ENCODE results near the gene GGA1.

The GGA1 gene

DNA sequence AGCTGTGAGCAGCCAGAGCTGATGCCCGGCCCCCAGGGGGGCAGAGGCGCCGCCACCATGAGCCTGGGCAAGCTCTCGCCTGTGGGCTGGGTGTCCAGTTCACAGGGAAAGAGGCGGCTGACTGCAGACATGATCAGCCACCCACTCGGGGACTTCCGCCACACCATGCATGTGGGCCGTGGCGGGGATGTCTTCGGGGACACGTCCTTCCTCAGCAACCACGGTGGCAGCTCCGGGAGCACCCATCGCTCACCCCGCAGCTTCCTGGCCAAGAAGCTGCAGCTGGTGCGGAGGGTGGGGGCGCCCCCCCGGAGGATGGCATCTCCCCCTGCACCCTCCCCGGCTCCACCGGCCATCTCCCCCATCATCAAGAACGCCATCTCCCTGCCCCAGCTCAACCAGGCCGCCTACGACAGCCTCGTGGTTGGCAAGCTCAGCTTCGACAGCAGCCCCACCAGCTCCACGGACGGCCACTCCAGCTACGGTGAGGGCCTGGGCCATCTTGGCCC is 42.3 kb upstream of the GGA1 start:
- Histone ChIP-seq H3K4me1 (ENCODE audit: control insufficient read depth, insufficient read depth, low read length) (peaks cover 96% of the 10 kb centered on the region), H3K4me3 (ENCODE audit: low read length) (no peak overlapping the region)

DNA sequence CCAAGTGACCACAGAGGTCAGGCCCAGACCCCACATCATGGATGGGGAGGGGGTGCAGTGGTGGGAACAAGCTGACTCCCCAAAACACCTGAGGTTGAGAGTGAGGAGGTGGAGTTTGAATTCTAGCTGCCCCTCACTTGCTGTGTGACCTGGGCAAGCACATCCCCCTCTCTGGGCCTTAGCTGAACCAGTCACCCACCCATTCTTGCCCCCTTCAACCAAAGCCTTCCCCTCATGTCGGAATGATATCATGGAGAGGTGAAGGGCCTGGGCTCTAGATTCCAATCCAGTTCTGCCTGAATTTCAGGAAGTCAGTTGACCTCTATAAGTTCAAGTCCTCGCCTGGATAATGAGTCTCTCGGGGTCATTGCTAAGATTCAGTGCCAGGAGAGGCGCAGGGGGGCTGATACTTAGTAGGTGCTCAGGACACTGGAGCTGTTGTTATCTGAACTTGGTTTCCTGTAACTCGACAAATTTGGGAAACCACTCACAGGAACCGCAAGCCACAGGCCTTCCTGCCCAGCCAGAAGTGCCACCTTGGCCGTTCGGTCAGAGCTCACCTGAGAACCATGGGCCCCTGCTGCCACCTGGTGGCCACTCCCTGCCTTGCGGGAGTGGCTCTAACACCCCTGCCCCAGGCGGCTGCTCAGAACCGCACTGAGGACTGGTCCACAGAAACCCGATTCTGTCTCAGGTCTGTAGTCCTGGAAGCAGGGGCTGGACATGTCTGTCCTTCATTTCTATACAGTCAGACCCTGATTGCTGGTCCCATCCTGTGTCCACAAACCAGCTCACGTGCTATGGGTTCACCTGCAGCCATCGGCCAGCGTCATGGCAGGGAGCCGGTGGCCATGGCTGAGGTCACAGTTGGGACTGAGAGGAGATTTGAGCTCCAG is 41.5 kb upstream of the GGA1 start:
- Histone ChIP-seq H3K4me3 (ENCODE audit: low read length) (no peak overlapping the region), H3K4me1 (ENCODE audit: control insufficient read depth, insufficient read depth, low read length) (peaks cover 99% of the 10 kb centered on the region), H3K27me3 (ENCODE audit: control insufficient read depth, insufficient read depth, low read length) (no peaks in the 10 kb centered on the region), H3K36me3 (ENCODE audit: control insufficient read depth, insufficient read depth, low read length) (peaks cover 21% of the 10 kb centered on the region), H3K9me3 (ENCODE audit: control insufficient read depth, low read length) (no peaks in the 10 kb centered on the region), H3K9ac (ENCODE audit: low read length) (peak overlapping the region; percentile 32)

More for the DNA sequence above, 42.3 kb upstream of the GGA1 start:
- peak overlapping the region; percentile 32 for H3K9ac ChIP-seq (ENCODE audit: low read length)
- H3K27me3 ChIP-seq (ENCODE audit: control insufficient read depth, insufficient read depth, low read length): no peaks in the 10 kb centered on the region
- H3K9me3 ChIP-seq (ENCODE audit: control insufficient read depth, low read length): no peaks in the 10 kb centered on the region
- H3K36me3 ChIP-seq (ENCODE audit: control insufficient read depth, insufficient read depth, low read length): peaks cover 24% of the 10 kb centered on the region

DNA sequence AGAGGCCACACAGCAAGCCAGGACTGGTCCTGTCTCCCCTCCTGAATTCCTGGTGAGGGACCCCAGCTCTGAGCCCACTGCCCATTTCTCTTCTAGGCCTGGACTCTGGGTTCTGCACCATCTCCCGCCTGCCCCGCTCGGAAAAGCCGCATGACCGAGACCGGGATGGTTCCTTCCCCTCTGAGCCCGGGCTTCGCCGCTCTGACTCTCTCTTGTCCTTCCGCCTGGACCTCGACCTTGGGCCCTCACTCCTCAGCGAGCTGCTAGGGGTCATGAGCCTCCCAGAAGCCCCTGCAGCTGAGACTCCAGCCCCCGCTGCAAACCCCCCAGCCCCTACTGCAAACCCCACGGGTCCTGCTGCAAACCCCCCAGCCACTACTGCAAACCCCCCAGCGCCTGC is 40.6 kb upstream of the GGA1 start:
- H3K9ac ChIP-seq (ENCODE audit: low read length): peak overlapping the region; percentile 32
- H3K4me1 ChIP-seq (ENCODE audit: control insufficient read depth, insufficient read depth, low read length): peaks cover 90% of the 10 kb centered on the region
- no peak overlapping the region for H3K4me3 ChIP-seq (ENCODE audit: low read length)
- peaks cover 18% of the 10 kb centered on the region for H3K36me3 ChIP-seq (ENCODE audit: control insufficient read depth, insufficient read depth, low read length)
- no peaks in the 10 kb centered on the region for H3K9me3 ChIP-seq (ENCODE audit: control insufficient read depth, low read length)
- no peaks in the 10 kb centered on the region for H3K27me3 ChIP-seq (ENCODE audit: control insufficient read depth, insufficient read depth, low read length)

DNA sequence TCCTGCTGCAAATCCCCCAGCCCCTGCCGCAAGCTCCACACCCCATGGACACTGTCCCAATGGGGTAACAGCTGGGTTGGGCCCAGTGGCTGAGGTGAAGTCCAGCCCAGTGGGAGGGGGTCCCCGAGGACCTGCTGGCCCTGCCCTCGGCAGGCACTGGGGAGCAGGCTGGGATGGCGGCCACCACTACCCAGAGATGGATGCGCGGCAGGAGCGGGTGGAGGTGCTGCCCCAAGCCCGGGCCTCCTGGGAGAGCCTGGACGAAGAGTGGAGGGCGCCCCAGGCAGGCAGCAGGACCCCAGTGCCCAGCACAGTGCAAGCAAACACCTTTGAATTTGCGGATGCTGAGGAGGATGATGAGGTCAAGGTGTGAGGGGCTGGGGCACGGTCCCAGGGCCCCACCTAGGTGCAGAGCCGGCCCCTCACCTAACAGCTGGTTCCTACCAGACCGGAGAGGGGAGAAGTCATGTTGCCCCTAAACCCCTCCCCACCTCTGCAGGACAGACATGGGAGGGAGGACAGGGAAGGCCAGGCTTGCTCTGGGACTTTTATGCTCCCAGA is 40.1 kb upstream of the GGA1 start:
- Histone ChIP-seq H3K36me3 (ENCODE audit: control insufficient read depth, insufficient read depth, low read length) (peaks cover 18% of the 10 kb centered on the region), H3K4me3 (ENCODE audit: low read length) (no peak overlapping the region), H3K4me1 (ENCODE audit: control insufficient read depth, insufficient read depth, low read length) (peaks cover 85% of the 10 kb centered on the region), H3K27me3 (ENCODE audit: control insufficient read depth, insufficient read depth, low read length) (no peaks in the 10 kb centered on the region), H3K9ac (ENCODE audit: low read length) (peak overlapping the region; percentile 59), H3K9me3 (ENCODE audit: control insufficient read depth, low read length) (no peaks in the 10 kb centered on the region)

DNA sequence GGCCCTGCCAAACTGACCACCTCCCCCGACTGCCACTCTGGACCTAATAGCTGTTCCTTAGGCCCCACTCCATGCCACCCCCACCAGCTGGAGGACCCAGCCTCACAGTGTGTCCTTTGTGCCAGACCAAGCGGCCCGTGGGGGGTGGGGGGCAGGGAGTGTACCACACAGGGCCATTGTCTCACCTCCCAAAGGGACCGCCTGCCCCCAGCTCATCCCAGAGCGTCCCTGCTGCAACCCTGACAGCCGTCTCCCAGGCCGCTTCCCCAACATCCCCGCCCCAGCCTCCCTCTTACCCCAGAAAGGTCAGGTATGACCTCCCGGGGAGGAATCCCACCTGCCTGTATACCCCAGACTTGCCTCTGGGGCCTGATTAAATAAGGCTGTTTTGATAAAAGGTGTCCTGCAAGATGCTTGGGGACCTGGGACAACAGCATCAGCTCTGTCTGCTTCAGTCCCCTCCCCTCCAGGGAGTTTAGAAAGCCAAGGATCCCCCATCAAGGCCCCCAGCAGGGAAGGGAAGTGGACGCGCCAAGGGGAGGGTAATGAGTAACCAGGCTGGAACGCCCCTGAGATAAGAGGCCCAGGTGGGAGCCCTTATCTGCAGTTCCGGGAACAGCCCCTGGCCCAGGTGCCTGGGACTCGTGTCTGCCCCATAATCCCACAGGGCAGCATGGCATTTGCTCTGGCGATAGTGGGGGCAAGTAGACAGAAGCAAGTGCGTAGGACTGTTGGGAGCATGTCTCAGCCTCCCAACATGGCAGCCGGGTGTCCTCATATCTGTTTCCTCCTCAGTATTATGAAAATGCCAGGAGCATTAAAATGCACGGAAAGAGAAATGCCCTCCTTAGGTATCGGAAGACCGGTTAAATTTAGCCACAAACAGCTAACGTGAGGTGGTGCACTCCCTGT is 39.4 kb upstream of the GGA1 start:
- peaks cover 18% of the 10 kb centered on the region for H3K36me3 ChIP-seq (ENCODE audit: control insufficient read depth, insufficient read depth, low read length)
- H3K4me3 ChIP-seq (ENCODE audit: low read length): no peak overlapping the region
- peak overlapping the region; percentile 59 for H3K9ac ChIP-seq (ENCODE audit: low read length)
- peaks cover 80% of the 10 kb centered on the region for H3K4me1 ChIP-seq (ENCODE audit: control insufficient read depth, insufficient read depth, low read length)
- H3K27me3 ChIP-seq (ENCODE audit: control insufficient read depth, insufficient read depth, low read length): no peaks in the 10 kb centered on the region
- H3K9me3 ChIP-seq (ENCODE audit: control insufficient read depth, low read length): no peaks in the 10 kb centered on the region

DNA sequence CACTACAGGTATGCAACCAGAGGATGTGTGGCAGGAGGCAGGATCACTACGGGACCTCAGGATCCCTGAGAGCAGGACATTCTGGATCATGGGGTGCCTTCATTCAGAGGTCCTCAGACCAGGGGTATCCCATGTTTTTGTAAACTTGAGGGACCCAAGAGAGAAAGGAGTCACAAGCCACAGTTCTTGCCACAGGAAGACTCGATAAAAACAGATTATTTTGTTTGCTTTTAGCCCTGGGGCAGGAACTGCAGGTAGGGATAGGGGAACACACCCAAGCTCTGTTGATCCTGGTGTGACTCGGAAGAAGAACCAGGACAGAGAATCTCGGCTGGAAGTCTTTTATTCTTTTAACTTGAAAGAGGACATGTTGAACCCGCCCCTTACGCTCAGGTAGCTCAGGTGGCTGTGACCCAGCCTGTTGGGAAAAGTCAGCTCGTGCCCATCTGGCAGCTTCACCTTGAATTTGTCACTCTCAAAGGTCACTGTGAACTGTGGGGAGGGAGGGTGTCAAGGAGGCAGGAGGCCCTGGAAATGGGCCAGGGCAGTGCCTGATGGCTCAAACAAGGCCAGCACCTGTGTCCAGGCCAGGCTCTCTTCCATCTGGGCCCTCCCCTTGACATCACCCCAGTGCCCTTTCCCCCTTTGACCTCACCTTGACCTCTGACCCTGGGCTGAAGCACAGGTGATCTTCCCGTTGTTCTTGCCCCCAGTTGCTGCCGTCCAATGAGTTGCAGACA is 38.5 kb upstream of the GGA1 start:
- peak overlapping the region; percentile 59 for H3K9ac ChIP-seq (ENCODE audit: low read length)
- no peaks in the 10 kb centered on the region for H3K27me3 ChIP-seq (ENCODE audit: control insufficient read depth, insufficient read depth, low read length)
- H3K9me3 ChIP-seq (ENCODE audit: control insufficient read depth, low read length): no peaks in the 10 kb centered on the region
- peaks cover 78% of the 10 kb centered on the region for H3K4me1 ChIP-seq (ENCODE audit: control insufficient read depth, insufficient read depth, low read length)
- peaks cover 18% of the 10 kb centered on the region for H3K36me3 ChIP-seq (ENCODE audit: control insufficient read depth, insufficient read depth, low read length)
- H3K4me3 ChIP-seq (ENCODE audit: low read length): no peak overlapping the region

DNA sequence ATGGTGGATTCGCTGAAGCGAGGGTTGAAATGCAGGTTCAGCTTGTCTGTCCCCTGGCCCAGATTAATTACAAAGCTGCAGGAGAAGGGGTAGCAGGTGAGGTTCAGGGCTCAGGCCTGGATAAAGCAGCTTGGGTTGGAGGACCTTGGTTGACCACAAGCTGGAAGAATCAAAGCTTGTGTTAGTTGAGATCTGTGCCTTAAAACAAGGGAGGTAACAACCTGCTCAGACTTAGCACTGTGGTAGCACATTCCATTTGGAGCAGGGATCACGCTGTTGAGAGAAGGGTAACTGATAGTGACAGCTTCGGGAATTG is 38.0 kb upstream of the GGA1 start:
- no peaks in the 10 kb centered on the region for H3K27me3 ChIP-seq (ENCODE audit: control insufficient read depth, insufficient read depth, low read length)
- H3K4me1 ChIP-seq (ENCODE audit: control insufficient read depth, insufficient read depth, low read length): peaks cover 73% of the 10 kb centered on the region
- no peaks in the 10 kb centered on the region for H3K9me3 ChIP-seq (ENCODE audit: control insufficient read depth, low read length)
- no peak overlapping the region for H3K4me3 ChIP-seq (ENCODE audit: low read length)
- H3K36me3 ChIP-seq (ENCODE audit: control insufficient read depth, insufficient read depth, low read length): peaks cover 18% of the 10 kb centered on the region
- peak overlapping the region; percentile 59 for H3K9ac ChIP-seq (ENCODE audit: low read length)

DNA sequence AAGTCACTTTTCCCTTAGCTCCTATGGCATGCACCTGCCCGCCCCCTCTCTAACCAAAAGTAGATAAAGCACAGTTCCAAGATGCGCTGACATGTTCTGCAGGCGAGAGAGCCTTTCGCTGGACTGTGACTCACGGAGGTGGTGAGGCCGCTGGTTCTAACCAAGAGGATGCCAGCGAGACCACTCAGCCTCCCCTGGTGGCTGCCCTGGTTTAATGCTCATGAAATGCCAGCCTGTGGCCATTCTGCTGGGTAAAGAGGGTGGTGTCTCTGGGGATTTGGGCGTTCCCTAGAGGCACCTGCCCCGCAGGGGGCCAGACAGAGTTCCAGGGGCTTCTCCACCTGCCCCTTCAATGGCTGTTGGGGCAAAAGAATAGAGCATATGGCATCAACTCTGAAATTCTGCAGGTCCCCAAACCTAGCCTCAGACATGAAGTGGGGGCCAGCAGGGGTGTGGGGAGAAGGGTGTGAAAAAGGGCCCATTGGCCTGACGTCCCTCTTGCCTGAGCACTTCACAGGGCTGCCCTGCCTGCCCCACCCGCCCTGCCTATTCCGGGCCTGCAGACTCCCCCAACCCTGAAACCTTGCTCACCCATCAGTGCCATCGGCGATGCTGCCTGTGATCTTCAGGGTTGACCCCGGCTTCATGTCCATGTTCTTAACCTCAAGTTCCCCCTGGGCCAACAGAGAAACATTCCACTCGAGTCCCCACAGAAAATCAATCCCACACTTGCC is 37.2 kb upstream of the GGA1 start:
- H3K9ac ChIP-seq (ENCODE audit: low read length): peak overlapping the region; percentile 52

DNA sequence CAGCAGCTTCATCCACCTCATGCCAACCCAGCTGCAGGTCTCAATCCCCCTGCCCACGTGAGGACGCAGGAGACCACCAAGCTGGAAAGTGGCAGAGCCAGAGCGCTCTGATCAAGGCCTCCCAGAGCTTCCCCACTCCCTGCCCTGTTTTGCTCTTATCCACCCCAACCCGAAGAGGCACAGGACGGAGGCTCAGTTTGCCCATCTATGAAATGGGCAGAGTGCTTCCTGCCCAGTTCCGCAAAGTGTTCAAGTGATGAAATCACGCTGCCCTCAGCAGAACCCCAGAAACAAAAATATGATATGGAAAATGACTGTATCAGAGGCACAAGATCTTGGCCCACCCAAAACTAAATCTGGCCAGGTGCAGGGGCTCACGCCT is 36.7 kb upstream of the GGA1 start:
- H3K4me3 ChIP-seq (ENCODE audit: low read length): no peak overlapping the region
- no peak overlapping the region for H3K9ac ChIP-seq (ENCODE audit: low read length)
- no peaks in the 10 kb centered on the region for H3K9me3 ChIP-seq (ENCODE audit: control insufficient read depth, low read length)
- peaks cover 11% of the 10 kb centered on the region for H3K36me3 ChIP-seq (ENCODE audit: control insufficient read depth, insufficient read depth, low read length)
- peaks cover 59% of the 10 kb centered on the region for H3K4me1 ChIP-seq (ENCODE audit: control insufficient read depth, insufficient read depth, low read length)
- no peaks in the 10 kb centered on the region for H3K27me3 ChIP-seq (ENCODE audit: control insufficient read depth, insufficient read depth, low read length)

More for the DNA sequence above, 37.2 kb upstream of the GGA1 start:
- Histone ChIP-seq H3K27me3 (ENCODE audit: control insufficient read depth, insufficient read depth, low read length) (no peaks in the 10 kb centered on the region), H3K4me3 (ENCODE audit: low read length) (no peak overlapping the region), H3K9me3 (ENCODE audit: control insufficient read depth, low read length) (no peaks in the 10 kb centered on the region), H3K4me1 (ENCODE audit: control insufficient read depth, insufficient read depth, low read length) (peaks cover 65% of the 10 kb centered on the region), H3K36me3 (ENCODE audit: control insufficient read depth, insufficient read depth, low read length) (peaks cover 16% of the 10 kb centered on the region)

DNA sequence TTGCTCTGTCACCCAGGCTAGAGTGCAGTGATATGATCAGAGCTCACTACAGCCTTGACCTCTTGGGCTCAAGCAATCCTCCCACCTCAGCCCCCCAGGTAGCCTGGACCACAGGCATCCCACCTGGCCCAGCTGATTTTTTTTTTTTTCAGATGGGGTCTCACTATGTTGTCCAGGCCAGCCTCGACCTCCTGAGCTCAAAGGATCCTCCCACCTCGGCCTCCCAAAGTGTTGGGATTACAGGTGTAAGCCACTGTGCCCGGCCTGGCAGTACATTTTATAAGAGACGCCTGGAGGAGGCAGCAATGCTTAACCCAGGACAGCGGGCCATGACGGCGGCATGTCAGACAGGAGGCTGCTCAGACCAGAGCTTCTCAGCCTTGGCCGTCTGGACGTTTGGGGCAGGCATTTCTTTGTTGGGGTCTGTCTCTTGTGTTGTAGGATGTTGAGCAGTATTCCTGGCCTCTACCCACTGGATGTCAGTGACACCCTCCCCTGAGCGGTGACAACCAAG is 33.1 kb upstream of the GGA1 start:
- Histone ChIP-seq H3K4me3 (ENCODE audit: low read length) (no peak overlapping the region), H3K36me3 (ENCODE audit: control insufficient read depth, insufficient read depth, low read length) (no peaks in the 10 kb centered on the region), H3K9me3 (ENCODE audit: control insufficient read depth, low read length) (no peaks in the 10 kb centered on the region), H3K9ac (ENCODE audit: low read length) (no peak overlapping the region), H3K27me3 (ENCODE audit: control insufficient read depth, insufficient read depth, low read length) (no peaks in the 10 kb centered on the region), H3K4me1 (ENCODE audit: control insufficient read depth, insufficient read depth, low read length) (peaks cover 36% of the 10 kb centered on the region)

DNA sequence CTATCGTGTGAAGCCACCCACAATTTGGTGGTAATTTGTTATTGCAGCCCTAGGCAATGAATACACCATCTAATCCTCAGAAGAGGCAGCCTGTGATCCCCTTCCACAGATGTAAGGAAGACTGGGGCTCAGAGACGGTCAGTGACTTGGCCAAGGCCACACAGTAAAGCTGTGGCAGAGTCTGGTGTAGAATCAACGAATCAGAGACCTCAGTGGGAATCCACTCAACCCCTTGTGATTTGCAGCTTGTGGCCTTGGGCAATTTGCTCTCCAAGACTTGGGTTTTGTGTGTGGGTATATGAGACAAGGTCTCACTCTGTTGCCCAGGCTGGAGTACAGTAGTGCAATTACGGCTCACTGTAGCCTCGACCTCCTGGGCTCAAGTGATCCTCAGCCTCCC is 30.6 kb upstream of the GGA1 start:
- Histone ChIP-seq H3K4me1 (ENCODE audit: control insufficient read depth, insufficient read depth, low read length) (peaks cover 44% of the 10 kb centered on the region), H3K4me3 (ENCODE audit: low read length) (no peak overlapping the region), H3K9ac (ENCODE audit: low read length) (no peak overlapping the region), H3K27me3 (ENCODE audit: control insufficient read depth, insufficient read depth, low read length) (no peaks in the 10 kb centered on the region), H3K36me3 (ENCODE audit: control insufficient read depth, insufficient read depth, low read length) (no peaks in the 10 kb centered on the region), H3K9me3 (ENCODE audit: control insufficient read depth, low read length) (no peaks in the 10 kb centered on the region)

Data from mucosa of stomach (tissue), 1 donor.